Neural progenitor cell (in vitro differentiated cells): ENCODE data around the gene TPCN2. TPM values are rescaled to one million over a fixed set of nuclear protein-coding genes. Genes with fewer than 3 reads are reported as not detected.

Source experiments
- DNase-seq: peaks from one replicate; pipeline ENCODE4 v3.0.0-alpha.2; 2016; ENCODE audit warnings: low spot score
- H2AFZ ChIP-seq: fragments of 200-600 bp; sonication (generic); replicated peaks from 2 replicates; pipeline ENCODE4 v1.6.1; 2016; ENCODE audit warnings: antibody characterized with exemption
- H3F3A ChIP-seq: fragments of 200-600 bp; sonication (generic); 2 replicates; pipeline ENCODE4 v1.6.1; 2016; ENCODE audit warnings: antibody characterized with exemption, low read depth
- H3K27ac ChIP-seq: fragments of 200-600 bp; sonication (generic); 2 replicates; pipeline ENCODE4 v1.5.1; 2016; ENCODE audit warnings: mild to moderate bottlenecking
- H3K27me3 ChIP-seq: fragments of 200-600 bp; sonication (generic); 2 replicates; pipeline ENCODE4 v1.6.1; 2016; ENCODE audit warnings: mild to moderate bottlenecking, moderate library complexity
- H3K36me3 ChIP-seq: fragments of 200-600 bp; sonication (generic); 2 replicates; pipeline ENCODE4 v1.5.1; 2016
- H3K4me1 ChIP-seq: fragments of 200-600 bp; sonication (generic); 2 replicates; pipeline ENCODE4 v1.6.1; 2016; ENCODE audit warnings: mixed run types
- H3K4me2 ChIP-seq: fragments of 200-600 bp; sonication (generic); 2 replicates; pipeline ENCODE4 v1.6.1; 2016
- H3K4me3 ChIP-seq: fragments of 200-600 bp; sonication (generic); 2 replicates; pipeline ENCODE4 v1.5.1; 2016
- H3K79me2 ChIP-seq: fragments of 200-600 bp; sonication (generic); 2 replicates; pipeline ENCODE4 v1.6.1; 2016; ENCODE audit warnings: low read depth
- H3K9ac ChIP-seq: fragments of 200-600 bp; sonication (generic); 2 replicates; pipeline ENCODE4 v1.6.1; 2016
- H3K9me3 ChIP-seq: fragments of 200-600 bp; sonication (generic); 2 replicates; pipeline ENCODE4 v1.5.1; 2016; ENCODE audit warnings: low read depth
- H4K20me1 ChIP-seq: fragments of 200-600 bp; sonication (generic); 2 replicates; pipeline ENCODE4 v1.6.1; 2016; ENCODE audit warnings: low read depth
- H3K27ac Mint-ChIP-seq: 3 replicates; pipeline ENCODE4 v1.8.0; 2021; ENCODE audit warnings: mixed read lengths
- H3K27me3 Mint-ChIP-seq: 2 replicates; pipeline ENCODE4 v1.8.0; 2022; ENCODE audit warnings: low read depth, mild to moderate bottlenecking, inconsistent platforms, moderate library complexity, mixed read lengths; ENCODE audit not compliant: insufficient read depth
- H3K36me3 Mint-ChIP-seq: 3 replicates; pipeline ENCODE4 v1.8.0; 2021; ENCODE audit warnings: mixed read lengths
- H3K4me1 Mint-ChIP-seq: 3 replicates; pipeline ENCODE4 v1.8.0; 2021; ENCODE audit warnings: mixed read lengths
- H3K4me3 Mint-ChIP-seq: 3 replicates; pipeline ENCODE4 v1.8.0; 2021; ENCODE audit warnings: mild to moderate bottlenecking, moderate library complexity, mixed read lengths
- H3K9me3 Mint-ChIP-seq: 3 replicates; pipeline ENCODE4 v1.8.0; 2020; ENCODE audit warnings: mixed read lengths
- CTCF ChIP-seq: fragments of 200-600 bp; sonication (generic); IDR thresholded peaks from 2 replicates; pipeline ENCODE4 v1.5.1; 2017; ENCODE audit warnings: antibody characterized with exemption, mild to moderate bottlenecking
- EZH2 ChIP-seq: fragments of 200-600 bp; sonication (generic); IDR thresholded peaks from 2 replicates; pipeline ENCODE4 v1.6.1; 2017; ENCODE audit warnings: antibody characterized with exemption, mild to moderate bottlenecking, moderate library complexity
- EZH2phosphoT487 ChIP-seq: fragments of 200-600 bp; sonication (generic); IDR thresholded peaks from 2 replicates; pipeline ENCODE4 v1.6.1; 2017; ENCODE audit warnings: antibody characterized with exemption
- total RNA-seq: library from RNA; depleted of rRNA; stranded (reverse); fragments of >200 nt; gene quantifications from 2 replicates; pipeline ENCODE4 v1.2.3, GENCODE V29; 2015; ENCODE audit warnings: low replicate concordance

The TPCN2 gene
- total RNA-seq, 1 donor from 2014 or later = 7.2 TPM

GRCh38 chr11:69126286-69126685 lies 77.6 kb downstream of the TPCN2 start:
- H3K27ac ChIP-seq = no peak overlapping the region
- H3K9ac ChIP-seq = no peak overlapping the region
- H4K20me1 ChIP-seq = no peaks in the 10 kb centered on the region
- H3K4me2 ChIP-seq = no peak overlapping the region
- H2AFZ ChIP-seq = no peak overlapping the region
- no peaks in the 10 kb centered on the region for H3K27me3 ChIP-seq
- H3K9me3 ChIP-seq = no peaks in the 10 kb centered on the region
- H3K79me2 ChIP-seq = no peaks in the 10 kb centered on the region
- H3K36me3 ChIP-seq = no peaks in the 10 kb centered on the region
- peaks cover 24% of the 10 kb centered on the region for H3K4me1 Mint-ChIP-seq
- DNase-seq = no peak
- H3K4me3 ChIP-seq = no peak overlapping the region
- peaks cover 13% of the 10 kb centered on the region for H3K27me3 Mint-ChIP-seq
- H3K27ac Mint-ChIP-seq = no peak overlapping the region
- H3K9me3 Mint-ChIP-seq = peaks cover 10% of the 10 kb centered on the region
- no peaks in the 10 kb centered on the region for H3K36me3 Mint-ChIP-seq
- peaks cover 14% of the 10 kb centered on the region for H3K4me1 ChIP-seq
- H3F3A ChIP-seq = peaks cover 23% of the 10 kb centered on the region
- TF ChIP-seq CTCF = no peak
- no peak overlapping the region for H3K4me3 Mint-ChIP-seq

GRCh38 chr11:69127081-69127850 lies 78.5 kb downstream of the TPCN2 start:
- no peak overlapping the region for H3K27ac Mint-ChIP-seq
- peaks cover 13% of the 10 kb centered on the region for H3K27me3 Mint-ChIP-seq
- Histone ChIP-seq H3K9ac (no peak overlapping the region), H3K4me1 (peaks cover 20% of the 10 kb centered on the region), H3K27ac (no peak overlapping the region), H3K9me3 (no peaks in the 10 kb centered on the region), H3K27me3 (no peaks in the 10 kb centered on the region), H3K79me2 (no peaks in the 10 kb centered on the region), H4K20me1 (no peaks in the 10 kb centered on the region), H3F3A (peaks cover 20% of the 10 kb centered on the region), H3K36me3 (no peaks in the 10 kb centered on the region), H3K4me2 (no peak overlapping the region), H2AFZ (no peak overlapping the region), H3K4me3 (no peak overlapping the region)
- no peaks in the 10 kb centered on the region for H3K36me3 Mint-ChIP-seq
- DNase-seq = no peak
- H3K4me3 Mint-ChIP-seq = no peak overlapping the region
- TF ChIP-seq EZH2phosphoT487 (no peak), CTCF (no peak), EZH2 (no peak)
- peaks cover 10% of the 10 kb centered on the region for H3K9me3 Mint-ChIP-seq
- H3K4me1 Mint-ChIP-seq = peaks cover 27% of the 10 kb centered on the region

- H3K27ac ChIP-seq = no peak overlapping the region
- H3K79me2 ChIP-seq = no peaks in the 10 kb centered on the region
- H3K27ac Mint-ChIP-seq = no peak overlapping the region
- no peak overlapping the region for H3K4me3 Mint-ChIP-seq
- peaks cover 13% of the 10 kb centered on the region for H3K27me3 Mint-ChIP-seq
- no peak overlapping the region for H3K4me3 ChIP-seq
- no peaks in the 10 kb centered on the region for H3K36me3 ChIP-seq
- no peaks in the 10 kb centered on the region for H3K9me3 ChIP-seq
- DNase-seq = no peak
- H3K4me1 ChIP-seq = peaks cover 15% of the 10 kb centered on the region
- H3K27me3 ChIP-seq = no peaks in the 10 kb centered on the region
- no peak overlapping the region for H2AFZ ChIP-seq
- H3K4me2 ChIP-seq = no peak overlapping the region
- TF ChIP-seq CTCF (no peak), EZH2phosphoT487 (no peak), EZH2 (no peak)
- peaks cover 21% of the 10 kb centered on the region for H3K4me1 Mint-ChIP-seq
- H3K36me3 Mint-ChIP-seq = no peaks in the 10 kb centered on the region
- H3K9me3 Mint-ChIP-seq = peaks cover 10% of the 10 kb centered on the region
- no peaks in the 10 kb centered on the region for H4K20me1 ChIP-seq
- H3K9ac ChIP-seq = no peak overlapping the region
- peaks cover 14% of the 10 kb centered on the region for H3F3A ChIP-seq
Observed at GRCh38 chr11:69127884-69128283, 79.2 kb downstream of the TPCN2 start.
